GM06990 (cell line): ENCODE results near the gene UGT1A3.

Experiments used
- DNase-seq: peaks from one replicate; pipeline ENCODE4 v3.0.0-alpha.2; 2011; ENCODE audit not compliant: insufficient read length; ENCODE audit errors: extremely low read depth
- H3K27me3 ChIP-seq: replicated peaks from 2 replicates; pipeline ENCODE4 v1.6.0; 2011; ENCODE audit warnings: low read length; ENCODE audit not compliant: control insufficient read depth, insufficient read depth
- H3K36me3 ChIP-seq: 2 replicates; pipeline ENCODE4 v1.5.1; 2011; ENCODE audit warnings: low read length; ENCODE audit not compliant: control insufficient read depth, insufficient read depth
- H3K4me3 ChIP-seq: replicated peaks from 2 replicates; pipeline ENCODE4 v1.5.1; 2011; ENCODE audit warnings: low read depth, mild to moderate bottlenecking, control low read depth, low read length
- CTCF ChIP-seq: IDR thresholded peaks from 2 replicates; pipeline ENCODE4 v1.5.1; 2011; ENCODE audit warnings: low read length, control low read depth, mild to moderate bottlenecking, inconsistent platforms; ENCODE audit not compliant: insufficient read depth, poor library complexity, severe bottlenecking

UGT1A3 gene

GRCh38 chr2:233793465-233794127 is 64.8 kb downstream of the UGT1A3 start:
- DNase-seq, result no peak
- no peaks in the 10 kb centered on the region for H3K36me3 ChIP-seq
- H3K4me3 ChIP-seq, result no peak overlapping the region
- TF ChIP-seq CTCF, result no peak
- H3K27me3 ChIP-seq, result no peaks in the 10 kb centered on the region; the same call in 1 of the 2 replicates

- DNase-seq, result no peak
- TF ChIP-seq CTCF, result no peak
- H3K27me3 ChIP-seq, result no peaks in the 10 kb centered on the region; the same call in 1 of the 2 replicates
- H3K4me3 ChIP-seq, result no peak overlapping the region
- H3K36me3 ChIP-seq, result no peaks in the 10 kb centered on the region
Observed at GRCh38 chr2:233794128-233794658, 65.4 kb downstream of the UGT1A3 start.

GRCh38 chr2:233795735-233796171 is 66.9 kb downstream of the UGT1A3 start:
- no peaks in the 10 kb centered on the region for H3K36me3 ChIP-seq
- no peak for TF ChIP-seq CTCF
- DNase-seq, result no peak
- no peaks in the 10 kb centered on the region; the same call in 1 of the 2 replicates for H3K27me3 ChIP-seq
- H3K4me3 ChIP-seq, result no peak overlapping the region

- no peaks in the 10 kb centered on the region; the same call in 1 of the 2 replicates for H3K27me3 ChIP-seq
- TF ChIP-seq CTCF, result no peak
- H3K4me3 ChIP-seq, result no peak overlapping the region
- no peak for DNase-seq
- H3K36me3 ChIP-seq, result no peaks in the 10 kb centered on the region
Observed at GRCh38 chr2:233796254-233796653, 67.4 kb downstream of the UGT1A3 start.

- Histone ChIP-seq H3K27me3 (no peaks in the 10 kb centered on the region; the same call in 1 of the 2 replicates), H3K36me3 (no peaks in the 10 kb centered on the region), H3K4me3 (no peak overlapping the region)
- DNase-seq, result no peak
- no peak for TF ChIP-seq CTCF
Observed at GRCh38 chr2:233798335-233799086, 69.7 kb downstream of the UGT1A3 start.
